Type B pancreatic cell (in vitro differentiated cells): Measurements from ENCODE around the gene TAL1. TPM values are rescaled to one million over a fixed set of nuclear protein-coding genes. Genes with fewer than 3 reads are reported as not detected.
"Not testable (repeated sequence)": the region's sequence is repeated elsewhere in the genome, so short reads cannot be mapped to it uniquely, and the experiment has no call there.

ENCODE experiments used
- DNase-seq: peaks from one replicate; pipeline ENCODE4 v3.0.0; 2021; ENCODE audit warnings: mixed read lengths; ENCODE audit not compliant: unreplicated experiment; ENCODE audit errors: extremely low spot score
- H3K27ac Mint-ChIP-seq: 2 replicates; pipeline ENCODE4 v1.8.0; 2021; ENCODE audit warnings: mild to moderate bottlenecking, mixed read lengths
- H3K27me3 Mint-ChIP-seq: 2 replicates; pipeline ENCODE4 v1.8.0; 2021; ENCODE audit warnings: mixed read lengths
- H3K36me3 Mint-ChIP-seq: 2 replicates; pipeline ENCODE4 v1.8.0; 2021; ENCODE audit warnings: mixed read lengths
- H3K4me1 Mint-ChIP-seq: one replicate; pipeline ENCODE4 v1.8.0; 2021; ENCODE audit warnings: mixed read lengths; ENCODE audit not compliant: unreplicated experiment
- H3K4me3 Mint-ChIP-seq: 2 replicates; pipeline ENCODE4 v1.8.0; 2021; ENCODE audit warnings: mild to moderate bottlenecking, mixed read lengths
- H3K9me3 Mint-ChIP-seq: 2 replicates; pipeline ENCODE4 v1.8.0; 2021; ENCODE audit warnings: mixed read lengths
- long read RNA-seq: library from polyadenylated mRNA; unstranded; transcript quantifications from one replicate; pipeline ENCODE4 v2.0.0, GENCODE V29; 2020
- total RNA-seq: library from RNA; stranded (reverse); gene quantifications from 2 replicates; pipeline ENCODE4 v1.2.1, GENCODE V29; 2021; ENCODE audit warnings: low replicate concordance
- TF ChIP-seq, protein P1 (sequence below): fragments of 200-600 bp; sonication (generic); conservative IDR thresholded peaks from 2 replicates; pipeline ENCODE4 v1.5.0; 2021; ENCODE audit warnings: antibody characterized with exemption, mild to moderate bottlenecking

The TAL1 gene
- not detected in 2 replicates for total RNA-seq
- long read RNA-seq, result 0 reads

DNA sequence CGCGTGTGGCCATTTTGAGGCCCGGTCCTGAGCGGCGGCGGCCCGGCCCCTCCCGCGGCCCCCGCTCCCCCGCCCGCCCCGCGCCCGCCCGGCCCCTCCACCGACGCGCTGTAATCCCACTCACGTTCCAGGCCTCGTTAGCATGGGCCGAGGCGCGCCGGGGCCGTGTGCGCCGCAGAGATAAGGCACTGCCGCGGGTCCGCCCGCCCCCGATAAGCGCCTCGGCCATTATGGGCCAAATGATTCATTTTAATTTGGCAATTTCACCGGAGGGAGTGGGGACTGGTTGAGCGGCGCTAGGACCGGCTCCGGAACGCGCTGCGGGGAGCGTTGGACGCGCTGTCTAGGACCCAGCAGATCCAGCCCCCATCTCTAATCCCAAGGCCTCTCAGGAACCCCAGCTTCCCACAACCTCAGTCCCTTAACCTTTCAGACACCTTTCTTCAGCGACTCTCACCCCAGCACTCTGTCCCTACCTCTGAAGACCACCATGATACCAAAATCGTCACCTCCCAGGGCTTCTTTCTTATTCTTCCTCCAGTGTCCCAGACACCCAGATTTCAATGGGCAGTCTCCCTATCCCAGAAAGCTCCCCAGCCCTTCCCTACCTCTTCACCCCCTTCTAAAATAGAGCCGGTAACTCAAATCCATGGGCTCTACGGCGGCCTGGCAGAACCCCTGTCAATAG is at the start of gene TAL1:
TSS of gene TAL1 (minus strand) at position 39 of the 688 bp plus-strand sequence. CDS start 6,337 bp downstream, outside the sequence.
- H3K4me1 Mint-ChIP-seq, result peaks cover 5% of the 10 kb centered on the region
- peaks cover 93% of the 10 kb centered on the region for H3K27me3 Mint-ChIP-seq
- no peaks in the 10 kb centered on the region for H3K9me3 Mint-ChIP-seq
- TF ChIP-seq, protein P1, sequence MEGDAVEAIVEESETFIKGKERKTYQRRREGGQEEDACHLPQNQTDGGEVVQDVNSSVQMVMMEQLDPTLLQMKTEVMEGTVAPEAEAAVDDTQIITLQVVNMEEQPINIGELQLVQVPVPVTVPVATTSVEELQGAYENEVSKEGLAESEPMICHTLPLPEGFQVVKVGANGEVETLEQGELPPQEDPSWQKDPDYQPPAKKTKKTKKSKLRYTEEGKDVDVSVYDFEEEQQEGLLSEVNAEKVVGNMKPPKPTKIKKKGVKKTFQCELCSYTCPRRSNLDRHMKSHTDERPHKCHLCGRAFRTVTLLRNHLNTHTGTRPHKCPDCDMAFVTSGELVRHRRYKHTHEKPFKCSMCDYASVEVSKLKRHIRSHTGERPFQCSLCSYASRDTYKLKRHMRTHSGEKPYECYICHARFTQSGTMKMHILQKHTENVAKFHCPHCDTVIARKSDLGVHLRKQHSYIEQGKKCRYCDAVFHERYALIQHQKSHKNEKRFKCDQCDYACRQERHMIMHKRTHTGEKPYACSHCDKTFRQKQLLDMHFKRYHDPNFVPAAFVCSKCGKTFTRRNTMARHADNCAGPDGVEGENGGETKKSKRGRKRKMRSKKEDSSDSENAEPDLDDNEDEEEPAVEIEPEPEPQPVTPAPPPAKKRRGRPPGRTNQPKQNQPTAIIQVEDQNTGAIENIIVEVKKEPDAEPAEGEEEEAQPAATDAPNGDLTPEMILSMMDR, result no peak
- H3K36me3 Mint-ChIP-seq, result peaks cover 7% of the 10 kb centered on the region
- peak within 1 kb of the TSS; percentile 80 for H3K4me3 Mint-ChIP-seq
- peak within 1 kb of the TSS; percentile 86 for H3K27ac Mint-ChIP-seq
- DNase-seq, result no peak

DNA sequence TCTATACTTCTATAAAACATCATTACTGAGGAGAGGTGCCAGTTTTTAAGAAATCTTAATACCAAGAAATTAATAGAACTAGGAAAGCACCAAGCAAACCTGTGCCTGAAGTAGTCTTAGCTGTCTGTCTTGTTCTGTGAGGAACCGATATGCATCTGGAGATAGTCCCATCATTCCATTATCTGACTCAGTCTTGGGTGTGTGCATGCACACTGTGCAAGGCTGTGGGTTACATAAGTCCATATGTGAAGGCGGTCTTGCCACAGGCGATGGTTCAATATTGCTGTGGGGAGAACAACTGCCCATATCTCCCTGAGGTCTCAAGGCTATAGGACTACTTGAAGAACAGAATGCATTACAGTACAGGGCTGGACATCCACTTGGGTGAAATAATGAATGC is 48.1 kb upstream of the TAL1 start:
- DNase-seq, result no peak
- Mint-ChIP-seq H3K27ac (no peak overlapping the region), H3K36me3 (peaks cover 12% of the 10 kb centered on the region), H3K4me1 (no peaks in the 10 kb centered on the region), H3K9me3 (no peaks in the 10 kb centered on the region), H3K27me3 (no peaks in the 10 kb centered on the region), H3K4me3 (no peak overlapping the region)
- TF ChIP-seq, protein P1, result no peak

DNA sequence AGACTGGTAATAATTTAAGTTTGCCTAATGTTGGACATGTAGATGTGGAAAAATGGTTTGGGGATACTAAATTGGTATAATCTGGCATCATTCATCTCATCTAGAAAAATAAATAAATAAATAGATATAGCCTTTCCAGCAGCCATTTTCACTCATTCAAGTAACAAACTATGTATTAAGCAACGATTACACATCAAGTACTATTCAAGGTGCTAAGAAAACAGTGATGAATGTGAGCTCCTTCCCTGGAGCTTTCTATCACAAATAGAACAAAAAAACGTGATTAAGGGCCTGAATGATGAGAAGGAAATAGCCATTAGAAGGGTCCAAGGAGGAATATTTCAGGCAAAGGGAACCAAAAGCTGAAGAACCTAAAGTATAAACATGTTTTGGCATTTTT is 44.8 kb upstream of the TAL1 start:
- TF ChIP-seq, protein P1, result no peak
- no peaks in the 10 kb centered on the region for H3K27me3 Mint-ChIP-seq
- H3K27ac Mint-ChIP-seq, result no peak overlapping the region
- no peaks in the 10 kb centered on the region for H3K4me1 Mint-ChIP-seq
- no peak for DNase-seq
- H3K36me3 Mint-ChIP-seq, result peaks cover 12% of the 10 kb centered on the region
- no peaks in the 10 kb centered on the region for H3K9me3 Mint-ChIP-seq
- no peak overlapping the region for H3K4me3 Mint-ChIP-seq

DNA sequence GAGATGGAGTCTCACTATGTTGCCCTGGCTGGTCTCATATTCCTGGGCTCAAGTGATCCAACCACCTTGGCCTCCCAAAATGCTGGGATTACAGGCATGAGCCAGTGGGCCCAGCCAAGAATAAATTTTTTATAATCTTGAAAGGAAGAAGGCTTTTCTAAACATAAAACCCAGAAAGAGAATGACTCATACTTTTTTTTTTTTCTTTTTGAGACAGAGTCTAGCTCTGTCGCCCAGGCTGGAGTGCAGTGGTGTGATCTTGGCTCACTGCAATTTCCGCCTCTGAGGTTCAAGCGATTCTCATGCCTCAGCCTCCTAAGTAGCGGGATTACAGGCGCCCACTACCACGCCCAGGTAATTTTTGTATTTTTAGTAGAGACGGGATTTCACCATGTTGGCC is 43.8 kb upstream of the TAL1 start:
- H3K36me3 Mint-ChIP-seq, result peaks cover 11% of the 10 kb centered on the region
- H3K27me3 Mint-ChIP-seq, H3K27ac Mint-ChIP-seq, H3K4me3 Mint-ChIP-seq, DNase-seq, H3K9me3 Mint-ChIP-seq, H3K4me1 Mint-ChIP-seq: not testable (repeated sequence)

DNA sequence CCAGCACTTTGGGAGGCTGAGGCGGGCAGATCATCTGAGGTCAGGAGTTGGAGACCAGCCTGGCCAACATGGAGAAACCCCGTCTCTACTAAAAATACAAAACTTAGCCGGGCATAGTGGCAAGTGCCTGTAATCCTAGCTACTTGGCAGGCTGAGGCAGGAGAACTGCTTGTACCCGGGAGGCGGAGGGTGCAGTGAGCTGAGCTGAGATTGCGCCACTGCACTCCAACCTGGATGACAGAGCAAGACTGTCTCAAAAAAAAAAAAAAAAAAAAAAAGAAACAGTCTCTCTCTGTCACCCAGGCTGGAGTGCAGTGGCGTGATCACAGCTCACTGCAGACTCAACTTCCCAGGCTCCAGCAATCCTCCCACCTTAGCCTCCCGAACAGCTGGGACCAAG is 33.5 kb upstream of the TAL1 start:
- H3K36me3 Mint-ChIP-seq, result peaks cover 15% of the 10 kb centered on the region
- H3K27ac Mint-ChIP-seq, H3K9me3 Mint-ChIP-seq, DNase-seq, H3K27me3 Mint-ChIP-seq, H3K4me3 Mint-ChIP-seq, H3K4me1 Mint-ChIP-seq: not testable (repeated sequence)

DNA sequence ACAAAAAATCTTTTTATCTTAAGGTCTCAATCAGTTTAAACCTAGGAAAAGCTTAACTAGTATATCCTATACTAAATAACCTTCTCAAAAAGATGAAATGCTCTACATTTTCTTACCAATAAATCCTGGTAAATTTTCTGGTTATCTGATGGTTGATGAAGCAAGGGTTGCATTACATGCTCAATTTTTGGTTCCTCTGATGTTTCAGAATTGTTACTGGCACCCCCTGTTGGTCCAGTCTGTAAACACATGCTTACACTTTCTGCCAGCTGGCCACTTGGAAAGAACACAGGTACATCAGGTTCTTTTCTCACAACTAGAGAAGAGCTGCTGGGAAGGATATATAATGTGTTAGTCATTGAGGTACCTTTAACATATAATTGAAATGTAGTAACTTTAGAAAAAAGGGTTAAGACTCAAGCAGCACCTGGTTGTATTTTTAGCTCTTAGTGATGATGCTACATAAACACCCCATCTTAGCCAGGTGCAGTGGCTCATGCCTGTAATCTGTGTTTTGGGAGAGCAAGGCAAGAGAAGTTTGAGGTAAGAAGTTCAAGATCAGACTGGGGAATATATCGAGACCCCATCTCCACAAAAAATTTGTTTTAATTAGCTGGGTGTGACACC is 30.9 kb upstream of the TAL1 start:
- Mint-ChIP-seq H3K4me1 (no peaks in the 10 kb centered on the region), H3K4me3 (no peak overlapping the region), H3K27me3 (no peaks in the 10 kb centered on the region), H3K27ac (no peak overlapping the region), H3K36me3 (peaks cover 10% of the 10 kb centered on the region), H3K9me3 (no peaks in the 10 kb centered on the region)
- DNase-seq, result no peak
- TF ChIP-seq, protein P1, result peak; percentile 82
